ENCODE results near the gene ZFP36L2.

ZFP36L2 gene

GRCh38 chr2:43199492-43200488 lies 26.6 kb downstream of the ZFP36L2 start:
- Histone ChIP-seq H3K9me3 (ENCODE audit: control insufficient read depth in 2 of 2, low read length in 2 of 2) (no peaks in the 10 kb centered on the region), H3K9ac (ENCODE audit: low read depth in 1 of 2, low read length in 2 of 2) (peak overlapping the region in 1 of 2 donors; percentile 41), H3K27me3 (ENCODE audit: control insufficient read depth in 2 of 2, insufficient read depth in 2 of 2, low read length in 2 of 2) (no peaks in the 10 kb centered on the region), H3K4me3 (ENCODE audit: low read length in 2 of 2) (no peak overlapping the region), H3K4me1 (ENCODE audit: control insufficient read depth in 2 of 2, insufficient read depth in 2 of 2, low read length in 2 of 2) (peaks cover 5 to 15% of the 10 kb centered on the region in 2 donors), H3K27ac (ENCODE audit: low read depth in 2 of 2, low read length in 2 of 2) (no peak overlapping the region), H3K36me3 (ENCODE audit: control insufficient read depth in 2 of 2, insufficient read depth in 2 of 2, low read length in 2 of 2) (no peaks in the 10 kb centered on the region)

GRCh38 chr2:43198263-43198662 lies 28.1 kb downstream of the ZFP36L2 start:
- Histone ChIP-seq H3K27ac (ENCODE audit: low read depth in 2 of 2, low read length in 2 of 2) (no peak overlapping the region), H3K4me3 (ENCODE audit: low read length in 2 of 2) (no peak overlapping the region), H3K4me1 (ENCODE audit: control insufficient read depth in 2 of 2, insufficient read depth in 2 of 2, low read length in 2 of 2) (peaks cover 18 to 30% of the 10 kb centered on the region in 2 donors)

GRCh38 chr2:43197588-43197896 lies 28.9 kb downstream of the ZFP36L2 start:
- Histone ChIP-seq H3K27me3 (ENCODE audit: control insufficient read depth in 2 of 2, insufficient read depth in 2 of 2, low read length in 2 of 2) (no peaks in the 10 kb centered on the region), H3K4me1 (ENCODE audit: control insufficient read depth in 2 of 2, insufficient read depth in 2 of 2, low read length in 2 of 2) (peaks cover 23 to 38% of the 10 kb centered on the region in 2 donors), H3K27ac (ENCODE audit: low read depth in 2 of 2, low read length in 2 of 2) (no peak overlapping the region), H3K4me3 (ENCODE audit: low read length in 2 of 2) (no peak overlapping the region), H3K9ac (ENCODE audit: low read depth in 1 of 2, low read length in 2 of 2) (no peak overlapping the region), H3K36me3 (ENCODE audit: control insufficient read depth in 2 of 2, insufficient read depth in 2 of 2, low read length in 2 of 2) (no peaks in the 10 kb centered on the region), H3K9me3 (ENCODE audit: control insufficient read depth in 2 of 2, low read length in 2 of 2) (no peaks in the 10 kb centered on the region)

More at GRCh38 chr2:43198263-43198662, 28.1 kb downstream of the ZFP36L2 start:
- Histone ChIP-seq H3K9me3 (ENCODE audit: control insufficient read depth in 2 of 2, low read length in 2 of 2) (no peaks in the 10 kb centered on the region), H3K27me3 (ENCODE audit: control insufficient read depth in 2 of 2, insufficient read depth in 2 of 2, low read length in 2 of 2) (no peaks in the 10 kb centered on the region), H3K9ac (ENCODE audit: low read depth in 1 of 2, low read length in 2 of 2) (no peak overlapping the region), H3K36me3 (ENCODE audit: control insufficient read depth in 2 of 2, insufficient read depth in 2 of 2, low read length in 2 of 2) (no peaks in the 10 kb centered on the region)

GRCh38 chr2:43196768-43197587 lies 29.4 kb downstream of the ZFP36L2 start:
- no peak overlapping the region for H3K27ac ChIP-seq (ENCODE audit: low read depth in 2 of 2, low read length in 2 of 2)
- no peak overlapping the region for H3K4me3 ChIP-seq (ENCODE audit: low read length in 2 of 2)
- peaks cover 26 to 43% of the 10 kb centered on the region in 2 donors for H3K4me1 ChIP-seq (ENCODE audit: control insufficient read depth in 2 of 2, insufficient read depth in 2 of 2, low read length in 2 of 2)
- H3K27me3 ChIP-seq (ENCODE audit: control insufficient read depth in 2 of 2, insufficient read depth in 2 of 2, low read length in 2 of 2): no peaks in the 10 kb centered on the region
- H3K36me3 ChIP-seq (ENCODE audit: control insufficient read depth in 2 of 2, insufficient read depth in 2 of 2, low read length in 2 of 2): no peaks in the 10 kb centered on the region
- H3K9me3 ChIP-seq (ENCODE audit: control insufficient read depth in 2 of 2, low read length in 2 of 2): no peaks in the 10 kb centered on the region
- H3K9ac ChIP-seq (ENCODE audit: low read depth in 1 of 2, low read length in 2 of 2): no peak overlapping the region

- H3K9ac ChIP-seq (ENCODE audit: low read depth in 1 of 2, low read length in 2 of 2): peak overlapping the region; percentile 79 to 80
- H3K9me3 ChIP-seq (ENCODE audit: control insufficient read depth in 2 of 2, low read length in 2 of 2): no peaks in the 10 kb centered on the region
- peaks cover 38 to 49% of the 10 kb centered on the region in 2 donors for H3K4me1 ChIP-seq (ENCODE audit: control insufficient read depth in 2 of 2, insufficient read depth in 2 of 2, low read length in 2 of 2)
- no peaks in the 10 kb centered on the region for H3K27me3 ChIP-seq (ENCODE audit: control insufficient read depth in 2 of 2, insufficient read depth in 2 of 2, low read length in 2 of 2)
- H3K27ac ChIP-seq (ENCODE audit: low read depth in 2 of 2, low read length in 2 of 2): peak overlapping the region; percentile 97 to 99
- peak overlapping the region; percentile 47 to 54 for H3K4me3 ChIP-seq (ENCODE audit: low read length in 2 of 2)
- no peaks in the 10 kb centered on the region for H3K36me3 ChIP-seq (ENCODE audit: control insufficient read depth in 2 of 2, insufficient read depth in 2 of 2, low read length in 2 of 2)
Measured at GRCh38 chr2:43194121-43194869, 32.1 kb downstream of the ZFP36L2 start.

GRCh38 chr2:43193652-43194120 lies 32.7 kb downstream of the ZFP36L2 start:
- peak overlapping the region; percentile 79 to 80 for H3K9ac ChIP-seq (ENCODE audit: low read depth in 1 of 2, low read length in 2 of 2)
- no peaks in the 10 kb centered on the region for H3K9me3 ChIP-seq (ENCODE audit: control insufficient read depth in 2 of 2, low read length in 2 of 2)
- no peaks in the 10 kb centered on the region for H3K27me3 ChIP-seq (ENCODE audit: control insufficient read depth in 2 of 2, insufficient read depth in 2 of 2, low read length in 2 of 2)
- H3K27ac ChIP-seq (ENCODE audit: low read depth in 2 of 2, low read length in 2 of 2): peak overlapping the region; percentile 97 to 99
- H3K36me3 ChIP-seq (ENCODE audit: control insufficient read depth in 2 of 2, insufficient read depth in 2 of 2, low read length in 2 of 2): no peaks in the 10 kb centered on the region
- H3K4me3 ChIP-seq (ENCODE audit: low read length in 2 of 2): peak overlapping the region; percentile 47 to 54
- H3K4me1 ChIP-seq (ENCODE audit: control insufficient read depth in 2 of 2, insufficient read depth in 2 of 2, low read length in 2 of 2): peaks cover 38 to 49% of the 10 kb centered on the region in 2 donors

GRCh38 chr2:43192744-43193651 lies 33.4 kb downstream of the ZFP36L2 start:
- H3K4me3 ChIP-seq (ENCODE audit: low read length in 2 of 2): peak overlapping the region; percentile 47 to 54
- peak overlapping the region; percentile 79 to 80 for H3K9ac ChIP-seq (ENCODE audit: low read depth in 1 of 2, low read length in 2 of 2)
- H3K36me3 ChIP-seq (ENCODE audit: control insufficient read depth in 2 of 2, insufficient read depth in 2 of 2, low read length in 2 of 2): no peaks in the 10 kb centered on the region
- peak overlapping the region; percentile 97 to 99 for H3K27ac ChIP-seq (ENCODE audit: low read depth in 2 of 2, low read length in 2 of 2)
- no peaks in the 10 kb centered on the region for H3K9me3 ChIP-seq (ENCODE audit: control insufficient read depth in 2 of 2, low read length in 2 of 2)
- peaks cover 38 to 50% of the 10 kb centered on the region in 2 donors for H3K4me1 ChIP-seq (ENCODE audit: control insufficient read depth in 2 of 2, insufficient read depth in 2 of 2, low read length in 2 of 2)
- no peaks in the 10 kb centered on the region for H3K27me3 ChIP-seq (ENCODE audit: control insufficient read depth in 2 of 2, insufficient read depth in 2 of 2, low read length in 2 of 2)

- Histone ChIP-seq H3K27me3 (ENCODE audit: control insufficient read depth in 2 of 2, insufficient read depth in 2 of 2, low read length in 2 of 2) (no peaks in the 10 kb centered on the region), H3K4me1 (ENCODE audit: control insufficient read depth in 2 of 2, insufficient read depth in 2 of 2, low read length in 2 of 2) (peaks cover 48 to 59% of the 10 kb centered on the region in 2 donors), H3K27ac (ENCODE audit: low read depth in 2 of 2, low read length in 2 of 2) (peak overlapping the region; percentile 97 to 99), H3K4me3 (ENCODE audit: low read length in 2 of 2) (no peak overlapping the region), H3K36me3 (ENCODE audit: control insufficient read depth in 2 of 2, insufficient read depth in 2 of 2, low read length in 2 of 2) (no peaks in the 10 kb centered on the region), H3K9me3 (ENCODE audit: control insufficient read depth in 2 of 2, low read length in 2 of 2) (no peaks in the 10 kb centered on the region), H3K9ac (ENCODE audit: low read depth in 1 of 2, low read length in 2 of 2) (peak overlapping the region; percentile 47 to 80)
Measured at GRCh38 chr2:43191947-43192516, 34.4 kb downstream of the ZFP36L2 start.

All from mucosa of rectum (tissue), 2 donors.